ENCODE data around the gene ELAVL3. TPM values are rescaled to one million over a fixed set of nuclear protein-coding genes. Genes with fewer than 3 reads are reported as not detected.

Gene ELAVL3
- polyA plus RNA-seq, 2 of the 4 experiments (the other 2 are of a cell fraction) = 0.01 TPM; not detected in 1

- H3K4me1 ChIP-seq = peaks cover 4% of the 10 kb centered on the region
- no peaks in the 10 kb centered on the region for H3K9me3 ChIP-seq
- no peak overlapping the region for H3K4me2 ChIP-seq
- no peak for TF ChIP-seq PHF8 (IDR thresholded peaks at IDR 0.05; ENCODE audit: borderline replicate concordance, low read depth)
- no peak for TF ChIP-seq MAFK (IDR thresholded peaks at IDR 0.05; ENCODE audit: partially characterized antibody)
- no peak for TF ChIP-seq ESRRA (IDR thresholded peaks at IDR 0.05; ENCODE audit: borderline replicate concordance, low read length)
- no peak for TF ChIP-seq ZNF302 (CRISPR knock-in tag; IDR thresholded peaks at IDR 0.05)
- 95% methylated on average over 16 of the region's 22 CpGs for WGBS (ENCODE audit: missing lambda C conversion rate)
- ATAC-seq (no peak), DNase-seq (ENCODE audit: low read depth in 1 of 2, low spot score in 1 of 2) (no peak), FAIRE-seq (no peak)
- POLR2A ChIA-PET = no interaction called here
- H3K4me3 ChIP-seq = no peak overlapping the region
- CTCF ChIA-PET = interaction anchor here (0.6 to 4.3 kb wide), 6 partner anchors 8 to 93 kb away, joined by 4 to 26 read pairs (median 8); no protein-coding TSS in a partner anchor
- no peak overlapping the region for H3K27ac ChIP-seq
These were observed 15.0 kb upstream of the ELAVL3 start for GRCh38 chr19:11495885-11496284.

GRCh38 chr19:11495481-11495880, 14.6 kb upstream of the ELAVL3 start:
- 90% methylated on average over 5 of the region's 10 CpGs for WGBS (ENCODE audit: missing lambda C conversion rate)
- CTCF ChIA-PET = interaction anchor here (0.6 to 4.3 kb wide), 6 partner anchors 9 to 216 kb away, joined by 3 to 26 read pairs (median 8); no protein-coding TSS in a partner anchor

GRCh38 chr19:11494634-11495285, 13.9 kb upstream of the ELAVL3 start:
- no peak for ATAC-seq
- H3K27ac ChIP-seq = no peak overlapping the region
- ChIA-PET CTCF (interaction anchor here (0.6 to 4.3 kb wide), 7 partner anchors 8 to 230 kb away, joined by 3 to 26 read pairs (median 4); no protein-coding TSS in a partner anchor), POLR2A (no interaction called here)
- H3K4me2 ChIP-seq = no peak overlapping the region
- TF ChIP-seq ZNF302 (CRISPR knock-in tag; IDR thresholded peaks at IDR 0.05) (no peak), RCOR1 (IDR thresholded peaks at IDR 0.05; ENCODE audit: low read depth, low read length) (no peak), USF2 (IDR thresholded peaks at IDR 0.05) (no peak), ZFP36 (IDR thresholded peaks at IDR 0.05; ENCODE audit: borderline replicate concordance, partially characterized antibody) (no peak), BHLHE40 (IDR thresholded peaks at IDR 0.05; ENCODE audit: low read depth, low read length) (no peak), POLR2AphosphoS2 (conservative IDR thresholded peaks at IDR 0.05; ENCODE audit: low read length) (no peak), MAZ (IDR thresholded peaks at IDR 0.05; ENCODE audit: borderline replicate concordance, low read depth, low read length) (no peak), CEBPB (IDR thresholded peaks at IDR 0.05) (no peak), HDAC2 (IDR thresholded peaks at IDR 0.05) (no peak)
- no peaks in the 10 kb centered on the region for H3K9me3 ChIP-seq
- WGBS (ENCODE audit: missing lambda C conversion rate) = 95% methylated on average over 18 of the region's 27 CpGs
- no peak for FAIRE-seq
- H3K4me3 ChIP-seq = no peak overlapping the region
- DNase-seq (ENCODE audit: low read depth in 1 of 2, low spot score in 1 of 2) = no peak
- peaks cover 4% of the 10 kb centered on the region for H3K4me1 ChIP-seq

More at GRCh38 chr19:11495481-11495880, 14.6 kb upstream of the ELAVL3 start:
- POLR2A ChIA-PET = no interaction called here
- Histone ChIP-seq H3K4me2 (no peak overlapping the region), H3K4me1 (peaks cover 4% of the 10 kb centered on the region), H3K9me3 (no peaks in the 10 kb centered on the region), H3K4me3 (no peak overlapping the region), H3K27ac (no peak overlapping the region)
- FAIRE-seq (no peak), DNase-seq (ENCODE audit: low read depth in 1 of 2, low spot score in 1 of 2) (no peak), ATAC-seq (no peak)
- TF ChIP-seq BCL3 (IDR thresholded peaks at IDR 0.05) (no peak), RNF2 (IDR thresholded peaks at IDR 0.05; ENCODE audit: borderline replicate concordance, low read depth) (no peak), HEYL (CRISPR knock-in tag; IDR thresholded peaks at IDR 0.05) (no peak), HOXB13 (CRISPR knock-in tag; IDR thresholded peaks at IDR 0.05; ENCODE audit: low read depth) (no peak), TP53 (CRISPR knock-in tag; IDR thresholded peaks at IDR 0.05) (no peak), PHF8 (IDR thresholded peaks at IDR 0.05; ENCODE audit: borderline replicate concordance, low read depth) (no peak), EHF (CRISPR knock-in tag; IDR thresholded peaks at IDR 0.05) (no peak), EHMT2 (IDR thresholded peaks at IDR 0.05; ENCODE audit: low read depth) (no peak), NFE2L2 (conservative IDR thresholded peaks at IDR 0.05; ENCODE audit: low read length) (no peak), FOXS1 (CRISPR knock-in tag; IDR thresholded peaks at IDR 0.05) (no peak), GATA3 (IDR thresholded peaks at IDR 0.05; ENCODE audit: borderline replicate concordance) (no peak)
